Stomach smooth muscle (tissue), 2 donors: ENCODE measurements around the gene NFXL1.
"Not testable (repeated sequence)": the region's sequence is repeated elsewhere in the genome, so short reads cannot be mapped to it uniquely, and the experiment has no call there.

ENCODE experiments used
- H3K27ac ChIP-seq: one replicate; pipeline ENCODE4 v1.7.0; 2013; ENCODE audit warnings: mild to moderate bottlenecking, low read length, inconsistent platforms
- H3K27me3 ChIP-seq, 2 donors: one replicate each; pipeline ENCODE4 v1.7.0; 2013; ENCODE audit warnings: low read length in 2 of 2; ENCODE audit not compliant: insufficient read depth in 2 of 2, control insufficient read depth in 1 of 2
- H3K36me3 ChIP-seq, 2 donors: one replicate each; pipeline ENCODE4 v1.7.0; 2013; ENCODE audit warnings: low read length in 2 of 2; ENCODE audit not compliant: control insufficient read depth in 2 of 2, insufficient read depth in 2 of 2
- H3K4me1 ChIP-seq: one replicate; pipeline ENCODE4 v1.7.0; 2013; ENCODE audit warnings: low read length; ENCODE audit not compliant: control insufficient read depth, insufficient read depth
- H3K4me3 ChIP-seq, 2 donors: one replicate each; pipeline ENCODE4 v1.7.0; 2013; ENCODE audit warnings: low read length in 2 of 2
- H3K9ac ChIP-seq, 2 donors: one replicate each; pipeline ENCODE4 v1.7.0; 2013; ENCODE audit warnings: low read length in 2 of 2, mild to moderate bottlenecking in 1 of 2
- H3K9me3 ChIP-seq, 2 donors: one replicate each; pipeline ENCODE4 v1.7.0; 2013; ENCODE audit warnings: low read length in 2 of 2; ENCODE audit not compliant: control insufficient read depth in 2 of 2
- donor health status: healthy.
- donor health status: Pancreatic carcinoma.

NFXL1 gene

DNA sequence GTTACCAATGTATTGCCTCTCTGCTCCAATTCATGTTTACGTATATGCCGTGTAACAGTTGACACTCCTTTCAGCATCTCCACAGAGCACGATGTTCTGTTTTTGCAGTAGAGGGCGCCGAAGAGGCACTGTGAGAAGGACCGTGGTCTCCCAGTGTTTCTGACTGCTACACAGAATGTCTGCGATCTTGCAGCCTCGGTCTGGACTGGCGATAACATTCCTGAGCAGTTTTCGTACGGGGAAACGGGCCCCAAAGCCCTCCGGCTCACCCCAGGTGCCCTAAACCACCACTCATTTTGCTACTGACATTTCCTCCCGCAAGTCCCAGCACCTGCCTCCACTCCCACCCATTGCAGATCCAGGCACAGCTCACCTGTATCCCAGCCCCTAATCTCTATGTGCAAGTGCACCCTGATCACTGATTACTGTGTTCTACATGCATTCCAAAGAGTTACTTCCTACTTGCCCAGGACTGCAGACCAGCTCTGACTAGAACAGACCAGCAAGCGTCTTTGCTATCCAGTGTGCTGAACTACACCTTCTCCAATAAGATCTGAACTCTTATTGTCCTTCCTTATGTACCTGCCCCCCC lies 12.4 kb upstream of the NFXL1 start:
- Histone ChIP-seq H3K9me3 (no peaks in the 10 kb centered on the region), H3K36me3 (no peaks in the 10 kb centered on the region), H3K4me1 (peaks cover 2% of the 10 kb centered on the region), H3K27me3 (peaks cover 11% of the 10 kb centered on the region in 2 donors), H3K4me3 (peak overlapping the region in 1 of 2 donors; percentile 36), H3K27ac (no peak overlapping the region), H3K9ac (no peak overlapping the region)

DNA sequence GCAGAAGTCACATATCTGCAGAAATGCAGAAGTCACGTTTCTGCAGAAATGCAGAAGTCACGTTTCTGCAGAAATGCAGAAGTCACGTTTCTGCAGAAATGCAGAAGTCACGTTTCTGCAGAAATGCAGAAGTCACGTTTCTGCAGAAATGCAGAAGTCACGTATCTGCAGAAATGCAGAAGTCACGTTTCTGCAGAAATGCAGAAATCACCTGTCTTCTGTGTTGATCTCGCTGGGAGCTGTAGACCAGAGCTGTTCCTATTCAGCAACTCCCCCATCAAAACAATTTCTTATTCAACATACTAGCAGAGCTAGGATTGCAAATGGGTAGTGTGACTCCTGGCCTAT lies 8.9 kb upstream of the NFXL1 start:
- H3K27ac ChIP-seq, H3K9me3 ChIP-seq, H3K9ac ChIP-seq, H3K36me3 ChIP-seq, H3K4me3 ChIP-seq, H3K4me1 ChIP-seq: not testable (repeated sequence)
- peaks cover 11% of the 10 kb centered on the region in 2 donors for H3K27me3 ChIP-seq

DNA sequence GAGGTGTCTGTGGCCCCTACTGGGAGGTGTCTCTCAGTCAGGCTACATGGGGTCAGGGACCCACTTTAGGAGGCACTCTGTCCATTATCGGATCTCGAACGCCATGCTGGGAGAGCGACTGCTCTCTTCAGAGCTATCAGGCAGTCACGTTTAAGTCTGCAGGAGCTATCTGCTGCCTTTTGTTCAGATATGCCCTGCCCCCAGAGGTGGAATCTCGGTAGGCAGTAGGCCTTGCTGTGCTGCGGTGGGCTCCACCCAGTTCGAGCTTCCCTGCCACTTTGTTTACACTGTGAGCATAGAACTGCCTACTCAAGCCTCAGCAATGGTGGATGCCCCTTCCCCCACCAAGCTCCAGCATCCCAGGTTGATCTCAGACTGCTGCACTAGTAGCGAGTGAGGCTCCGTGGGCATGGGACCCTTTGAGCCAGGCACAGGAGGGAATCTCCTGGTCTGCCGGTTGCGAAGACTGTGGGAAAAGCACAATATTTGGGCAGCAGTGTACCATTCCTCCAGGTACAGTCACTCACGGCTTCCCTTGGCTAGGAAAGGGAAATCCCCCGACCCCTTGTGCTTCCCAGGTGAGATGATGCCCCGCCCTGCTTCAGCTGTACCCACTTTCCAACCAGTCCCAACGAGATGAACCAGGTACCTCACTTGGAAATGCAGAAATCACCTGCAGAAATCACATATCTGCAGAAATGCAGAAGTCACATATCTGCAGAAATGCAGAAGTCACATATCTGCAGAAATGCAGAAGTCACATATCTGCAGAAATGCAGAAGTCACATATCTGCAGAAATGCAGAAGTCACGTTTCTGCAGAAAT lies 8.3 kb upstream of the NFXL1 start:
- H3K27ac ChIP-seq, H3K4me3 ChIP-seq, H3K4me1 ChIP-seq, H3K9me3 ChIP-seq, H3K9ac ChIP-seq, H3K36me3 ChIP-seq: not testable (repeated sequence)
- peaks cover 11% of the 10 kb centered on the region in 2 donors for H3K27me3 ChIP-seq

DNA sequence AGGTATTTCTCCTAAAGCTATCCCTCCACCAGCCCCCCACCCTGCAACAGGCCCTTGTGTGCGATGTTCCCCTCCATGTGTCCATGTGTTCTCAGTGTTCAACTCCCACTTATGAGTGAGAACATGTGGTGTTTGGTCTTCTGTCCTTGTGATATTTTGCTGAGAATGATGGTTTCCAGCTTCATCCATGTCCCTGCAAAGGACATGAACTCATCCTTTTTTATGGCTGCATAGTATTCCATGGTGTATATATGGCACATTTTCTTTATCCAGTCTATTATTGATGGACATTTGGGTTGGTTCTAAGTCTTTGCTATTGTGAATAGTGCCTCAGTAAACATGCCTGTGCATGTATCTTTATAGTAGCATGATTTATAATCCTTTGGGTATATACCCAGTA lies 2.8 kb upstream of the NFXL1 start:
- not testable (repeated sequence) for H3K27me3 ChIP-seq, H3K4me3 ChIP-seq, H3K9ac ChIP-seq, H3K27ac ChIP-seq, H3K4me1 ChIP-seq, H3K9me3 ChIP-seq, H3K36me3 ChIP-seq

DNA sequence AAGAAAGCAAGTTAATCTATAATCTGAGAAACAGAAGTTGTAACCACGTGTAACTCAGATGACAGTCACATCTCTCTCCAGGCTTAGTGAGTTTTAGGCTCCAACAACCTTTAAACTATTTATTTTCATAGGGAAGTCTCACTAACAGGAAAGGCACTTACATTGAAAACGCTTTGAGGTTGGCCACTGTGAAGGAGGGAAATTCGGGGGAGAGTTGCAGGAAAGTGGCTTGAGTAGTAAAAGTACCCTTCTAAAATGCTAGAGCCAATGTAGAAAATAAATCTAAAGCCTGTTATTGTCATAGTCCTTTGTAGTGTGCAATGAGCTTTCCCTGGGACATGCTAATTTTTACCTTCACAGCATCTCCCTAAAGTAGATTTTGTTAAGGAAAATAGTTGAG lies 995 bp upstream of the NFXL1 start:
- no peak overlapping the region for H3K9ac ChIP-seq
- no peak overlapping the region for H3K27ac ChIP-seq
- H3K27me3 ChIP-seq: no peaks in the 10 kb centered on the region
- no peaks in the 10 kb centered on the region for H3K9me3 ChIP-seq
- no peak overlapping the region for H3K4me3 ChIP-seq
- H3K4me1 ChIP-seq: peaks cover 6% of the 10 kb centered on the region
- no peaks in the 10 kb centered on the region for H3K36me3 ChIP-seq

DNA sequence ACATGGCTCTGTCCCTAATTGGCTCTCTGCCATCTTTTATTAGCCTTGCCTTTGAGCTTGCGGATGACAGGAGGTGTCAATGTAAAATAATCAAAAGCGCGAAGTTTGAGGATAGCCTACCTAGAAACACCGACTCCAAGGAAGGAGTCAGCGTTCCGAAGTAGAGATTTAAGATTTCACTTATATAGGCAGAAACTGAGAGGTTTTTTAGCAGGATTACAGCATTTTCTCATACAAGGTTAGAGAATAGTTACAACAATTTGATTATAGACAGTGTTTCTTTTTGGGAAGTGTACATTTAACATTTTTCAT lies 499 bp upstream of the NFXL1 start:
- Histone ChIP-seq H3K4me1 (peaks cover 6% of the 10 kb centered on the region), H3K9ac (peak overlapping the region; percentile 62 to 78), H3K9me3 (no peaks in the 10 kb centered on the region), H3K27ac (no peak overlapping the region), H3K36me3 (no peaks in the 10 kb centered on the region), H3K4me3 (peak overlapping the region; percentile 89 to 94), H3K27me3 (no peaks in the 10 kb centered on the region)

DNA sequence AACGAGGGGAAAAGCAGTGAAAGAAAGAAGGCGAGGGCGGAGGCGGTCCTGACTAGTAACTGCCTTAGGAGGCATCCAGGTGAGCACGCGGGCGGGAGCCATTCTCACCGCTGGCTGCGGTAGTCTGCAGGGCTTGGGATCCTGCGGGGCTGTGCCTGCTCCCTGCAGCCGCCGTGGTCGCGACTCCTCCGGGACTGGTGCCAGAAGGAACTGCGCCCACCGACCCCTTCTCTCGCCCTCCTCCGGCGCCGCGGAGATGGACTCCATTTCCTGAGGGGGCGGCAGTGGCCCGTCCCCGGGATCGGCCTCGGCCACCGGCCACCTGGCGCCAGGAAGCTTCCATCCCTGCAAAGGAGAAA lies 543 bp downstream of the NFXL1 start:
- H3K36me3 ChIP-seq: no peaks in the 10 kb centered on the region
- peaks cover 6% of the 10 kb centered on the region for H3K4me1 ChIP-seq
- H3K27me3 ChIP-seq: no peaks in the 10 kb centered on the region
- peak overlapping the region; percentile 93 to 94 for H3K4me3 ChIP-seq
- peak overlapping the region; percentile 32 for H3K27ac ChIP-seq
- peak overlapping the region; percentile 84 to 89 for H3K9ac ChIP-seq
- H3K9me3 ChIP-seq: no peaks in the 10 kb centered on the region

DNA sequence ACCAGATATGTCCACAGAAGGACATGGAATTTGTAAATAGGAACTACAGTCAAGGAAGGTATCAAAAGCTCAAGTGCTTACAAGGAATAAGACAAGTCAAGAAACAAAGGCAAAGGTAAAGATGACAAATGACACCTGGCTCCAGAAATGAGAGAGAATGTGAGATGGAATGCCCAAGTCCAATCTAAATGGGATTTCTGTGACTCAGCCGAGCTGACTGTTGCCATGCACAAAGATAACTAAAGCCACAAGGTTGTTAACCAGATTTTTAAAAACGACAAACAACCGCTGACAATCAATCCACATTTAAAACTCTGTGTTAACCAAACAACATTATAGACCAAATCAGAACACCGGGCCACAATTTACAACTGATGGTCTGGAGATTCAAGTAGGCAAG lies 1.1 kb downstream of the NFXL1 start:
- Histone ChIP-seq H3K27me3 (no peaks in the 10 kb centered on the region), H3K9ac (peak overlapping the region; percentile 84 to 89), H3K27ac (no peak overlapping the region)

DNA sequence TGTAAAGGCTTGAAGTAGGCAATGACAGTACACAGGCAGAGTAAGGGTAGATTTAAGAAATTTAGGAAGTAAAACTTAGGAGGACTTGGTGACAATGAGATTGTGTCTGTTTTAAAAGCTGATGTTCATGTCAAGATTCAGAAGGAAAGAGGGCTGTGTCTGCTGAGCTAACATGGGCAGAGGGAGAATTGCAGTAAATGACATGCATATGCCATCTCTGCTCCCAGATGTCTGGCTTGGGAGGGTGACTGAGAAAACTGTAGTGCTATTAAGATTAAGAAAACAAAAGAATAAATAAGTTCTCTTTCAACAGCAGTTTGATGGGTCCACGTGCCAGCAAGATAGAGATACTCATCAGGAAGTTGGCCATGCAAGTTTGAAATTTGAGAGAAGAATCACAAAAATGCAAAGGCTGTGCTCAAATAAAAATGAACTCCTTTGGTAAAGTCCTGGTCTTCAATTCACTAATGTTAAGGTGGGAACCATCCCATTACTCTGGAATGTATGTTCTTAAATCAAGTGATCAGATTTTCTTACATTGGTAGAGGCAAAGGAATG lies 7.2 kb downstream of the NFXL1 start:
- Histone ChIP-seq H3K4me1 (no peaks in the 10 kb centered on the region), H3K36me3 (peaks cover 3% of the 10 kb centered on the region in 2 donors), H3K27me3 (no peaks in the 10 kb centered on the region), H3K4me3 (no peak overlapping the region), H3K9ac (no peak overlapping the region), H3K9me3 (no peaks in the 10 kb centered on the region), H3K27ac (no peak overlapping the region)

More for the DNA sequence above, 1.1 kb downstream of the NFXL1 start:
- Histone ChIP-seq H3K4me1 (peaks cover 6% of the 10 kb centered on the region), H3K9me3 (no peaks in the 10 kb centered on the region), H3K36me3 (peaks cover 0 to under 1% of the 10 kb centered on the region in 2 donors), H3K4me3 (peak overlapping the region; percentile 93 to 94)

DNA sequence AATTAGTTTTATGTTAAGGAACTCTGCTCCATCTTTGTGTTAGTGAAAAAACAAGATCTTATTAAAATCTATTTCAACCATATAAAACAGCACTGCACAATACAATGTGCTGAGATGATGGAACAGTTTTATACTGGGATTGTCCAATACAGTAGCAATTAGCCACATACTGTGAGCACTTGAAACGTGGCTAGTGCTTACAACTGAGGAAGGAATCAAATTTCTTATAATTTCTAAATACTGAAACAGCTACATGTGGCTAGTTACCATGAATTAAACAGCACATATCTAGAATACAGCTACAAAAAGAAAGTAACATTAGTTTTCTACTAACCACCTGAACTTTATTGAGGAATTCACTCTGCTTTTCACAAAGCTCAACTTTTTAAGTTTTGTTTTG lies 14.7 kb downstream of the NFXL1 start:
- no peaks in the 10 kb centered on the region for H3K4me1 ChIP-seq
- H3K9ac ChIP-seq: no peak overlapping the region
- H3K36me3 ChIP-seq: peaks cover 8 to 32% of the 10 kb centered on the region in 2 donors
- no peak overlapping the region for H3K27ac ChIP-seq
- H3K27me3 ChIP-seq: no peaks in the 10 kb centered on the region
- H3K4me3 ChIP-seq: no peak overlapping the region
- no peaks in the 10 kb centered on the region for H3K9me3 ChIP-seq

DNA sequence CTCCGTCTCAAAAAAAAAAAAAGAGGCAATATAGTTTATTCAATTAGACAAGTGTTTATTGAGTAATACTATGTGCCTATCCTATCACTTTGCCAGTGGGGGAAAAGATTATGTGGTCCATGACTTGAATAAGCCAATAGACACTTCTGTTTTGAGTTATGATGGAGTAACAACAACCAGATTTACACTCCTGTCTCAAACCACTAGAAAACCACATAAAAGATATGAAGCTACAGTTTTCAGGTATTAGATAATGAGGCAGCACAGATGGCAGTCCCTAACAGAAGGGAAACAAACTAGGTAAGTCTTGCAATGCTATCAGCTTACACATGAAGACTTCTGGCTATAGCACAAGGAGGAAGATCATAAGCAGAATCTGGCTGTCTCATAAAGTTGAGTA lies 22.5 kb downstream of the NFXL1 start:
- peaks cover 8 to 35% of the 10 kb centered on the region in 2 donors for H3K36me3 ChIP-seq
- no peak overlapping the region for H3K4me3 ChIP-seq
- no peaks in the 10 kb centered on the region for H3K27me3 ChIP-seq
- no peaks in the 10 kb centered on the region for H3K4me1 ChIP-seq
- no peaks in the 10 kb centered on the region for H3K9me3 ChIP-seq
- no peak overlapping the region for H3K27ac ChIP-seq
- no peak overlapping the region for H3K9ac ChIP-seq
